A549 (cell line): Measurements from ENCODE around the gene CSMD2. TPM values are rescaled to one million over a fixed set of nuclear protein-coding genes. Genes with fewer than 3 reads are reported as not detected.

Source experiments
- ATAC-seq, 2 experiments: fragments of 200-7000 bp in 1 of 2; fragments of >200 bp in 1 of 2; cut with Nextera tagmentation in 1 of 2; cut with Tn5 transposase in 1 of 2; 3 replicates each; pipeline versions ENCODE4 v1.8.0 to v1.9.1; 2018 to 2020; ENCODE audit warnings: mild to moderate bottlenecking in 1 of 2, moderate library complexity in 1 of 2
- CTCF ChIA-PET: fragments of 300-600 bp; sonication (Branson Sonifier 250); formaldehyde crosslinking; extraction: SDS; loops from one replicate; lab custom pipeline; 2021; ENCODE audit warnings: antibody characterized with exemption, inconsistent platforms; lab: Yijun Ruan, JAX
- POLR2A ChIA-PET: fragments of 350-600 bp; formaldehyde crosslinking; extraction: SDS; loops from one replicate; lab custom pipeline; 2021; ENCODE audit warnings: antibody characterized with exemption, inconsistent platforms; lab: Yijun Ruan, JAX
- DNase-seq, 2 experiments: peaks; one replicate each; pipeline versions ENCODE4 v3.0.0 to v3.0.0-alpha.2; 2011 to 2016; ENCODE audit warnings: low read depth in 1 of 2, low spot score in 1 of 2
- FAIRE-seq: peaks from 2 replicates; lab custom pipeline; 2011; peaks lifted over from hg19 to GRCh38; lab: Jason Lieb, UNC
- H3K27ac ChIP-seq, 2 experiments: fragments of >200 bp; sonication (Bioruptor Twin); formaldehyde crosslinking; 3 replicates each; pipeline ENCODE4 v1.5.1; 2016 to 2017
- H3K4me1 ChIP-seq: fragments of >200 bp; sonication (Bioruptor Twin); formaldehyde crosslinking; 3 replicates; pipeline ENCODE4 v1.6.1; 2016
- H3K4me2 ChIP-seq: fragments of >200 bp; sonication (Bioruptor Twin); formaldehyde crosslinking; 3 replicates; pipeline ENCODE4 v1.6.1; 2016
- H3K4me3 ChIP-seq: fragments of >200 bp; sonication (Bioruptor Twin); formaldehyde crosslinking; 3 replicates; pipeline ENCODE4 v1.5.1; 2016
- H3K9me3 ChIP-seq: fragments of >200 bp; sonication (Bioruptor Twin); formaldehyde crosslinking; 3 replicates; pipeline ENCODE4 v1.6.1; 2016
- ATOH8 ChIP-seq: fragments of 250-450 bp; sonication (Bioruptor Pico); IDR thresholded peaks from 2 replicates; pipeline ENCODE4 v1.5.0; 2020; ENCODE audit warnings: low read depth, mild to moderate bottlenecking, moderate library complexity
- CBX8 ChIP-seq: fragments of 200-600 bp; sonication (generic); IDR thresholded peaks from 2 replicates; pipeline ENCODE4 v1.6.1; 2016
- CHD4 ChIP-seq: fragments of 200-600 bp; sonication (generic); IDR thresholded peaks from 2 replicates; pipeline ENCODE4 v1.6.1; 2016; ENCODE audit warnings: antibody characterized with exemption, mild to moderate bottlenecking, borderline replicate concordance
- CTCF ChIP-seq: fragments of >200 bp; sonication (Bioruptor Twin); formaldehyde crosslinking; IDR thresholded peaks from 3 replicates; pipeline ENCODE4 v1.5.1; 2016
- E2F6 ChIP-seq: IDR thresholded peaks from 2 replicates; pipeline ENCODE4 v1.6.1; 2012; ENCODE audit warnings: low read depth, borderline replicate concordance
- EHF ChIP-seq: fragments of 250-450 bp; sonication (Bioruptor Pico); IDR thresholded peaks from 2 replicates; pipeline ENCODE4 v1.5.0; 2020; ENCODE audit warnings: mild to moderate bottlenecking
- EHMT2 ChIP-seq: fragments of 200-600 bp; sonication (generic); IDR thresholded peaks from 2 replicates; pipeline ENCODE4 v1.6.1; 2016; ENCODE audit warnings: antibody characterized with exemption, low read depth, mild to moderate bottlenecking, moderate library complexity
- ELK1 ChIP-seq: fragments of 150-350 bp; IDR thresholded peaks from 2 replicates; pipeline ENCODE4 v1.6.1; 2014; ENCODE audit warnings: low read depth, mild to moderate bottlenecking, low read length
- EP300 ChIP-seq, 2 experiments: fragments of >200 bp; sonication (Bioruptor Twin); formaldehyde crosslinking; IDR thresholded peaks; 2 replicates in 1 of 2; 3 replicates in 1 of 2; pipeline ENCODE4 v1.6.1; 2016 to 2017
- FOXS1 ChIP-seq: fragments of 250-450 bp; sonication (Bioruptor Pico); IDR thresholded peaks from 2 replicates; pipeline ENCODE4 v1.5.0; 2020; ENCODE audit warnings: mild to moderate bottlenecking, moderate library complexity
- GATA3 ChIP-seq: IDR thresholded peaks from 2 replicates; pipeline ENCODE4 v1.6.1; 2012; ENCODE audit warnings: borderline replicate concordance
- HDAC2 ChIP-seq: fragments of 200-600 bp; sonication (generic); IDR thresholded peaks from 2 replicates; pipeline ENCODE4 v1.6.1; 2016
- HES2 ChIP-seq: fragments of >200 bp; sonication (Bioruptor Twin); formaldehyde crosslinking; IDR thresholded peaks from 2 replicates; pipeline ENCODE4 v1.6.1; 2016
- HEYL ChIP-seq: fragments of 250-450 bp; sonication (Bioruptor Pico); IDR thresholded peaks from 2 replicates; pipeline ENCODE4 v1.8.0; 2021; ENCODE audit warnings: mild to moderate bottlenecking, moderate library complexity
- HOXB13 ChIP-seq: fragments of 250-450 bp; sonication (Bioruptor Pico); IDR thresholded peaks from 2 replicates; pipeline ENCODE4 v1.5.0; 2020; ENCODE audit warnings: low read depth, mild to moderate bottlenecking, moderate library complexity
- JUN ChIP-seq, 2 experiments: fragments of >200 bp; sonication (Bioruptor Twin); formaldehyde crosslinking; IDR thresholded peaks; 2 replicates in 1 of 2; 3 replicates in 1 of 2; pipeline ENCODE4 v1.6.1; 2016 to 2017
- MAZ ChIP-seq: fragments of 150-350 bp; IDR thresholded peaks from 2 replicates; pipeline ENCODE4 v1.6.1; 2014; ENCODE audit warnings: antibody characterized with exemption, low read depth, low read length, borderline replicate concordance
- NFE2L2 ChIP-seq: fragments of 150-350 bp; conservative IDR thresholded peaks from 2 replicates; pipeline ENCODE4 v1.6.1; 2014; ENCODE audit warnings: low read length
- NR3C1 ChIP-seq: fragments of >200 bp; sonication (Bioruptor Twin); formaldehyde crosslinking; IDR thresholded peaks from 3 replicates; pipeline ENCODE4 v1.6.1; 2017
- POLR2A ChIP-seq: IDR thresholded peaks from 2 replicates; pipeline ENCODE4 v1.6.1; 2012; ENCODE audit warnings: mild to moderate bottlenecking, low read length
- RAD21 ChIP-seq, 2 experiments: fragments of >200 bp in 1 of 2; sonication (Bioruptor Twin) in 1 of 2; formaldehyde crosslinking in 1 of 2; IDR thresholded peaks in 1 of 2; conservative IDR thresholded peaks in 1 of 2; 2 replicates in 1 of 2; 3 replicates in 1 of 2; pipeline ENCODE4 v1.6.1; 2012 to 2018; ENCODE audit warnings: inconsistent platforms in 1 of 2
- RCOR1 ChIP-seq: fragments of 150-350 bp; IDR thresholded peaks from 2 replicates; pipeline ENCODE4 v1.6.1; 2014; ENCODE audit warnings: antibody characterized with exemption, low read length, low read depth
- REST ChIP-seq: fragments of 200-600 bp; sonication (generic); IDR thresholded peaks from 2 replicates; pipeline ENCODE4 v1.6.1; 2016; ENCODE audit warnings: antibody characterized with exemption, mild to moderate bottlenecking, moderate library complexity
- RFX5 ChIP-seq: fragments of 450-650 bp; IDR thresholded peaks from 2 replicates; pipeline ENCODE4 v1.7.1; 2014; ENCODE audit warnings: antibody characterized with exemption, mild to moderate bottlenecking, moderate library complexity
- RNF2 ChIP-seq: fragments of 200-600 bp; sonication (generic); IDR thresholded peaks from 2 replicates; pipeline ENCODE4 v1.6.1; 2016; ENCODE audit warnings: low read depth, mild to moderate bottlenecking, antibody characterized with exemption, moderate library complexity, borderline replicate concordance
- TFCP2L1 ChIP-seq: fragments of 250-450 bp; sonication (Bioruptor Pico); IDR thresholded peaks from 2 replicates; pipeline ENCODE4 v1.5.0; 2021; ENCODE audit warnings: mild to moderate bottlenecking
- TP53 ChIP-seq: fragments of 250-450 bp; sonication (Bioruptor Pico); IDR thresholded peaks from 2 replicates; pipeline ENCODE4 v1.5.0; 2021; ENCODE audit warnings: mild to moderate bottlenecking, moderate library complexity
- ZFP36 ChIP-seq: fragments of 450-650 bp; IDR thresholded peaks from 2 replicates; pipeline ENCODE4 v1.6.1; 2014; ENCODE audit warnings: borderline replicate concordance; ENCODE audit not compliant: partially characterized antibody
- ZNF302 ChIP-seq: fragments of 250-450 bp; sonication (Bioruptor Pico); IDR thresholded peaks from 2 replicates; pipeline ENCODE4 v1.9.0; 2021; ENCODE audit warnings: inconsistent platforms, mild to moderate bottlenecking, moderate library complexity
- WGBS: methylation state at CpG from one replicate; pipeline ENCODE4 v1.1.6; 2017; ENCODE audit errors: missing lambda C conversion rate; 5-methylcytosine and 5-hydroxymethylcytosine counted together
- polyA plus RNA-seq, 4 experiments: library from polyadenylated mRNA; depleted of rRNA in 3 of 4; stranded (reverse); fragments of >200 nt; fragmentation: RNase III in 1 of 4; extraction: RNeasy Plus Mini Kit Qiagen cat#74134 plus additional on column Dnase treatment in 1 of 4; gene quantifications; 2 replicates in 3 of 4; 3 replicates in 1 of 4; pipeline ENCODE4 v1.2.3, GENCODE V29; 2011 to 2017

The CSMD2 gene
- polyA plus RNA-seq, 2 of the 4 experiments (the other 2 are of a cell fraction), result not detected

GRCh38 chr1:33738976-33739375 is 426.1 kb downstream of the CSMD2 start:
- WGBS, result 35% methylated on average over 11 of the region's 12 CpGs
- TF ChIP-seq ZFP36 (no peak), POLR2A (no peak), EHF (CRISPR knock-in tag) (no peak), RCOR1 (no peak), NFE2L2 (no peak), FOXS1 (no peak), TFCP2L1 (CRISPR knock-in tag) (no peak), RFX5 (no peak), HES2 (no peak), RAD21 (conservative IDR thresholded peaks at IDR 0.05 in 1 of 2, IDR thresholded peaks at IDR 0.05 in 1 of 2) (no peak), EP300 (IDR thresholded peaks at IDR 0.05) (no peak), ZNF302 (CRISPR knock-in tag) (no peak), ATOH8 (CRISPR knock-in tag) (no peak), JUN (IDR thresholded peaks at IDR 0.05) (no peak), TP53 (CRISPR knock-in tag) (no peak)
- ChIA-PET CTCF (no interaction called here), POLR2A (no interaction called here)
- no peak overlapping the region for H3K27ac ChIP-seq
- H3K4me2 ChIP-seq, result no peak overlapping the region
- no peak overlapping the region for H3K4me3 ChIP-seq
- DNase-seq (no peak), ATAC-seq (no peak), FAIRE-seq (no peak)
- no peaks in the 10 kb centered on the region for H3K4me1 ChIP-seq
- no peaks in the 10 kb centered on the region for H3K9me3 ChIP-seq

GRCh38 chr1:33738536-33738935 is 426.5 kb downstream of the CSMD2 start:
- Histone ChIP-seq H3K4me2 (no peak overlapping the region), H3K9me3 (no peaks in the 10 kb centered on the region), H3K4me3 (no peak overlapping the region), H3K4me1 (no peaks in the 10 kb centered on the region), H3K27ac (no peak overlapping the region)
- TF ChIP-seq CHD4, result no peak
- TF ChIP-seq ZNF302 (CRISPR knock-in tag), result no peak
- TF ChIP-seq MAZ, result no peak
- 28% methylated on average over 9 of the region's 9 CpGs for WGBS
- FAIRE-seq (no peak), DNase-seq (no peak), ATAC-seq (no peak)
- ChIA-PET POLR2A (no interaction called here), CTCF (no interaction called here)

- Histone ChIP-seq H3K4me2 (no peak overlapping the region), H3K27ac (no peak overlapping the region), H3K4me1 (no peaks in the 10 kb centered on the region), H3K9me3 (no peaks in the 10 kb centered on the region), H3K4me3 (no peak overlapping the region)
- CTCF ChIA-PET, result interaction anchor here (1.1 to 2.3 kb wide), 2 partner anchors 10 to 427 kb away, joined by 3 to 5 read pairs; no protein-coding TSS in a partner anchor
- POLR2A ChIA-PET, result no interaction called here
- FAIRE-seq, result no peak
- no peak for ATAC-seq
- no peak for DNase-seq
- 6% methylated on average over 1 of the region's 1 CpG for WGBS
- TF ChIP-seq GATA3 (no peak), E2F6 (no peak), FOXS1 (no peak), REST (no peak), TP53 (CRISPR knock-in tag) (no peak), HDAC2 (no peak), RNF2 (no peak), NR3C1 (no peak), HEYL (CRISPR knock-in tag) (no peak), CBX8 (no peak), HOXB13 (CRISPR knock-in tag) (no peak), CTCF (no peak), ELK1 (no peak), EHMT2 (no peak), TFCP2L1 (CRISPR knock-in tag) (no peak)
Observed at GRCh38 chr1:33736496-33736895, 428.5 kb downstream of the CSMD2 start.
